Central memory CD4-positive, alpha-beta T cell (primary cell): ENCODE measurements around the gene LAMTOR5.
A peak's percentile ranks its signal among the peaks of the same experiment; 100 is the strongest.

Experiments
- DNase-seq: peaks from one replicate; pipeline ENCODE4 v3.0.0; 2022

Gene LAMTOR5

GRCh38 chr1:110385369-110385768 lies 22.1 kb downstream of the LAMTOR5 start:
- no peak for DNase-seq

GRCh38 chr1:110384581-110385321 lies 22.7 kb downstream of the LAMTOR5 start:
- no peak for DNase-seq

GRCh38 chr1:110383251-110383990 lies 24.1 kb downstream of the LAMTOR5 start:
- peak; percentile 2 for DNase-seq

GRCh38 chr1:110380672-110381283 lies 26.7 kb downstream of the LAMTOR5 start:
- no peak for DNase-seq

- DNase-seq = no peak
Measured at GRCh38 chr1:110375490-110375889, 32.0 kb downstream of the LAMTOR5 start.

GRCh38 chr1:110370827-110371226 lies 36.7 kb downstream of the LAMTOR5 start:
- no peak for DNase-seq

GRCh38 chr1:110364221-110364620 lies 43.3 kb downstream of the LAMTOR5 start:
- no peak for DNase-seq

- no peak for DNase-seq
Measured at GRCh38 chr1:110361856-110362255, 45.6 kb downstream of the LAMTOR5 start.

- no peak for DNase-seq
Measured at GRCh38 chr1:110360431-110360830, 47.1 kb downstream of the LAMTOR5 start.

- no peak for DNase-seq
Measured at GRCh38 chr1:110356379-110356778, 51.1 kb downstream of the LAMTOR5 start.

GRCh38 chr1:110355321-110355720 lies 52.2 kb downstream of the LAMTOR5 start:
- DNase-seq = no peak
